Fibroblast of skin of scalp (primary cell): Measurements from ENCODE around the gene ADARB2.

Experiments
- DNase-seq: peaks from one replicate; pipeline ENCODE4 v3.0.0-alpha.2; 2013

The ADARB2 gene

DNA sequence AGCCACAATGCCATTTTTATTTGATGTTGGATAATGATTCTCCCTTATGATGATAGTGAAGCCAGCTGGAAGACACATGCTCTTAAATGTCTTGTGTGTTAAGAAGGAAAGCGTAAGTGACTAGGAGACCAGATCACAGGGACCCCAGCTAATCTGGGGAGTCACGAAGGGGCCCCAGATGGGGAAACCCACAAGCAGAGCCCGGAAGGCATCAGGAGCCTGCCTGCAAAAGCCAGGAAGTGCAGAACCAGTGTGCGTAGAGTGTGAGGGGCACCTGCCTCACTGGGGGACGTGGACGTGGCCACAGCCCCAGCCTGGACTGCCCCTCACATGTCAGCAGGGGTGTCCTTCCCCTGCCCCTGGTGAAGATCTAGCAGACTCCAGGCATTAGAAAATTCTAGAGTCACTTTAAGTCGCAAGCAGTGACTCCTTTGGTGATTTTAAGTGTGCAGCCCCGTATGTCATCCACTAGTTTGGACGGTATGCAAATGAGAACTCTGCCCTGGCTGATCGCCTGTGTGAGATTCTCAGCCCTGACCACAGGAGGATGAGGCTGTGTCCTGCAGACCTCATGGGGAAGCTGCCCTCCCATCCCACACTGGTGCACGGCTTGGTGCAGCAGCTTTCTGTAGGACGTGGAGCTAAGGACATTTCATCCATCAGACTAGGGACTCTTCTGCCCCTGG lies 438.1 kb downstream of the ADARB2 start:
- DNase-seq: no peak

DNA sequence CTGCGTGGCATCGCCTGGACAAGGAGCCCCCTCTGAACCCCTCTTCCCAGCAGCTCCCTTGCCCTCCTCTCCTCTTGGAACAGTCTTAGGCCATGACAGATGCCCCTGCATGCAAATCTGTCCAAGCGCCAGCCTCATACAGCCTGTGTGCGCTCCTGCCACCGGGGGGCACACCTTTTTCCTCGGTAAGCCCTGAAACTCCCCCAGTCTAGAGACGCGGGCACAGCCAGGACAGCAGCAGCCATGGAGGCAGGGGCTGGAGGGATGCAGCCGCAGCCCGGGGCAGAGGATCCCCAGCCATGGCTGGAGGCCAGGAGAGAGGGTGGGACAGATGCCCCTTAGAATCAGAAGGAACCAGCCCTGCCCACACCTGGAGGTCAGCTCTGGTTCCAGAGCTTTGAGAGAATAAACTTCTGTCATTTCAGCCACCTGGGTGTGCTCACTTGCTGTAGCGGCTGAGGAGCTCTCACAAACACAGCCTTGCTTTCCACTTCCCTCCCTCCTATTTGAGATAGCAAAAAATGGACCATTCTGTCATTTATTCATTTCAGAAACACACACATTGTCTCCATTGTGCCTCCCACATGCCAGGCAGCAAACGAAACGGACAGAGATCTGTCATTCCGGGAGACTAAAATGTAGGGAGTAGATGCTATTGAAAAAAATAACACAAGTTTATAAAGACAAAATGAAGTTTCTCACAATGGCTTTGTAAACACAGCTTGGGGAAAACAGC lies 439.6 kb downstream of the ADARB2 start:
- no peak for DNase-seq

DNA sequence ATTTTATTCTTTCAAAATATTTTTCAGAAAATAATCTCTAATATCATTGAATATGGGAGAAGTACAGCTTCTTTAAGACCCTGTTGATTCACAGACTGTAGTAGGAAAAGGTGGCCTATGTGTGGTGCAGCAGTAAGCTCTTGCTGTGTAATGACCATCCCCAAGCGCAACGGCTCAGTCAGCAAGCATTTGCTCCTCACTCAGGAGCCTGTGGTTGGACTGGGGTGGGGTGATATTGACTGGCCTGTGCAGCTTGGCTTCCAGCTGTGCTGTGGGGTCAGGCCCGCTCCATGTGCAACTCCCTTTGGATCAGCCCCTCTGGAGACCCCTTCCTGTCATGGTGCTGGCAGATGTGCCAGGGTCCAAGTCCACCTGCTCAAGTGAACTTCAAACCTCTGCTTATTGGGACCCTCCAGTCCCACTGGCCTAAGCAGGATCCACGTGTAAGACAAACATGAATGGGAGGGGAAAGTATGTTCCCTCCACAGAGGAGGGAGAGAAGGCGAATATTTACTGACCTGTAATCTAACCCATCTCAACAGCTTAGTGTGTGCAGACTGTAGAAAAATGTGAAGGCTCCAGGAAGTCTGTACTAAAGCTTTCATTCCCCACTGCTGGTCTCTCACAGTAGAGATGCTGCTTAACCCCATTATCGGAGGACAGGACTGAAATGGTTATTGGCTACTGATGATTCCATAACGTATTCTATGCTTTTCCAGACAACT lies 441.4 kb downstream of the ADARB2 start:
- no peak for DNase-seq

DNA sequence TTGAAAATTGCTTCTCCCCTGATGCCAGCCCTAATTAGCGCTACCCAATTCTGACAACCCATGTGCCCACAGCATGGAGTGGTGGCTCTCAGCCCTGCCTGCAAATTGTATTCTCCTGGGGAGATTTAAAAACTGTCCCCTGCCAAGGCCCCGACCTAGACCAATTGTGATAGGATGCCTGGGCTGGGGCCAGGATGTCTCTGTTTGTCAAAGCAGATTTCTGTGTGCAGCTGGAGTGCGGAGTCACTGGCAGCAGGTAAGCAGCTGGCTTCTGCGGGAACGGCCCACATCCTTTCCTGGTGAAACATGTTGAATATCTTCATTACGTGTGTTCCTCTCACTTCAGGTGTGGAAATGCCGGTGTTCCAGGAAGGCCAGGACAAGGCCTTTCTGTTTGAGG lies 442.6 kb downstream of the ADARB2 start:
- no peak for DNase-seq

DNA sequence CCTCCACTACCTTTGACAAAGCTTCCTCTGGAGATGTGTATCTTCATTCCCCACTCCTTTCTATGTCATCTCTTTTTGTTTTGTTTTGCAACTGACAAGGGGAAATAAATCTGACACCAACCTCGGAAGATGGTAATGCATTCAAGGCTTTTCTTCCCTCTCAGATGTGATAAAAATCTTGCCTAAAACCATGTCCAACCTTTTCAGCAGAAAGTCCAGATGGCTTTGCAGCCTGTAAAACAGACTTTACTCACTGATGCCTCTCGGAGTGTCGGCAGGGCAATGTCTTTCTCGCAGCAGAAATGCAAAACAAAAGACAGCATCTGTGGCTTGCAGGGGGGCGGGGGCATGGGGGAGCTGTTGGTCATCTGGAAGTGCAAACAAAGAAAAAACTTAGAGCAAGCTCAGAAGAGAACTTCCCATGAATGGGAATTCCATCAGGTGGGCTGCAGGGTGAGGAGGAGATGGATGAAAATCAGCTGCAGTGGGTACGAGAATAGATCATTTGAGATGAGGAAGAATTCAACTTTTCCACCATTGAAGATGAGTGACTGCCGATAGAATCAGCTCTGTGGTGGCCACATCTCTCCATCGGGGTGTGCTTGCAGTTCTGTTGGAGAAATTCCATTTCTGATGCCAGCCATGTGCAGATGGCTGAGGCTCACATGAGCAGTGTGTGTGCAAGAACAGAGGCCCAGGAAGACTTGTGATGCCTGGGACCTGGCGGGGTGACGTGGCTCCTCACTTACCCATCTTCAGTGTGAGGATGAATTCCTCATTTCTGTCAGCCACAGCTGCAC lies 443.5 kb downstream of the ADARB2 start:
- no peak for DNase-seq

DNA sequence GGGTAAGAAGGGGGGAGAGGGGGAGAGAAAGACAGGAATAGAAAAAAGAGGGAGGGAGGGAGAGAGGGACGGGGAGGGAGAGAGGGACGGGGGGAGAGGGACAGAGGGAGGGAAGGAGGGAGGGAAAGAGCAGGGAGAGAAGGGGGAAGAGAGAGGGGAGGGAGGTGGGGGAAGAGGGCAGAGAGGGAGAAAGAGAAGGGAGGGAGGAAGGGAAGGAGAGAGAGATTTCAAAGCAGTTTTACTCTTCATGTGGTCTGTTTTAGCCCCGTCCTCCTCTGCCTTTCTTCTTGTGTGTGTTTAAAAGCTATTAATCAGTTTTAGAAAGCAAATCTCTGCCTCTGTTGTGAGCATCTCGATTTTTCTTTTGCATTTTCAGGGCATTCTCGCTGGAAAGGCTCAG lies 444.2 kb downstream of the ADARB2 start:
- no peak for DNase-seq

DNA sequence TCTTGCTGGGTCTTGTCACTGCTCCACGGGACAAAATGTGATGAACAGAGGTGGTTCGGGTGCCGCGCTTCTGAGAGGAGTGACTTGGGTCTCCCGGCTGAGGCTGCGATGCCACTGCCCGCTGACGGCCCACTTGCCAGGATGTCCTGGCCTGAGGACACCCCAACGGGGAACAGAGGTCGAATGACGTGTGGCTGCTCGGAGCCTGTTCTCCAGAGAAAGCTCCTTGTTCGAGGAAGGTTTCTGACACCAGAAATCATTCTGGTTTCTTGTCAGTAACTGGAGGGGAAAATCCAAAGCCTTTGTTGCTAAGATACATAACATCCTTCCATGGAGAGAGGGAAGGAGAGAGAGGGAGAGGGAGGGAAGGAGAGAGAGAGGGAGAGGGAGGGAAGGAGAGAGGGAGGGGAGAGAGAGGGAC lies 444.7 kb downstream of the ADARB2 start:
- no peak for DNase-seq

DNA sequence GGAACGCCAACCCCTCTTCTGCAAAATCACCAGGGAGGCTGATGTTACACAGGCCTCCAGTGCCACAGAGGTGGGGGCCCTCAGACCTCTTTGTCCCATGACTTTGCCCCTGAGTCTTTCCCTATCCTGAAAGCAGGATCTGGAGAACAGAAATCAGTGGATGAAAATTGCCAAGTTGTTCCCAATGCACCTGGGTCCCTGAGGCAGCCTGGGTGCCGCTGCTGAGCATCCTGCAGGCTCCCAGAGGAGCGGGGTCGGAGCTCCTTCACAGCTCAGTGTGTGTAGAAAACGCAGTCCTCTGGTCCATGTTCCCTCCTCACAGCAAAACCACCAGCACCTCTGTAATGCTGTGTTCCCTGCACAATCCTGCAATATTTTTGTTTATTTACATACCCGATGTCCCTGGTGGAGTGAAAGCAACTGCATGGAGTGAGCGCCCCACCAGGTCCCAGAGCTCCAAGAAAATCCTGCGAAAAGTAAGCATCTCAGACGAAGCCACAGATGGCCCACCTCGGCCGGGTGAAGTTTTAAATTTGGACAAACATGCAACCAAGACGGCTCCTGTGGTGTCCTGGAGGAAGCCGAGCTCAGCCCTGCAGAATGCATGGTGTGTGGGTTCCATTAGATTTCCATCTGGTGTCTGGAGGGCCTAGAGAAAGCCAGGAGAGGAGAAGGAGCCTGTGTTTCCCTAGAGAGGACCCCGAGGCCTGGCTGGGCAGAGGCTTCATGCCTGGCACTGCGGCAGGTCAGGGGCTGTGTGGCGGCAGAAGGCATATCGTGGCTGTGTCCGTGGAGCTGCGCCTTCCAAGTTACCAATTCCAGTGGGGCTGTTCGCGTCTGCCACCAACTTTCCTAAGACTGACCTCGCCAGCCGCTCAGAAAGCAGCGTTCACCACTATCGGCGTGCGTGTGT lies 445.9 kb downstream of the ADARB2 start:
- no peak for DNase-seq

DNA sequence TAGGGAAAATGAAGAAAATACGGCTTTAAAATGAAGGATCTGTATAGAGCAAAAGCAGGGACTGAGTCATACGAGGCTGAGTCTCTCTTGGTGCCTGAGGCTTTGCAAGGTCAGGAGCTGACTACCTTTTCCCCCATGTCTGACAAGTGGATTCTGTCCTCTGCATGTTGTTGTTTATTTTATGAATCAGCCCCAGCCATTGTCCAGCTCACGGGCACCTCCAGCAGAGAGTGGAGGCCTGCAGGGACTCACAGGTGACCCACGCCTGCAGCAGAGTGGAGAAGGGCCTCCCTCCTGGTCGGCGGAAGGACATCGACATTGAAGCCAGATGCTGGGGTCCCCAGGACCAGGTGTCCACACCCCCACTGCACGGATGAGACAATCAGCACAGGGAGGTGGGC lies 447.3 kb downstream of the ADARB2 start:
- DNase-seq: no peak

DNA sequence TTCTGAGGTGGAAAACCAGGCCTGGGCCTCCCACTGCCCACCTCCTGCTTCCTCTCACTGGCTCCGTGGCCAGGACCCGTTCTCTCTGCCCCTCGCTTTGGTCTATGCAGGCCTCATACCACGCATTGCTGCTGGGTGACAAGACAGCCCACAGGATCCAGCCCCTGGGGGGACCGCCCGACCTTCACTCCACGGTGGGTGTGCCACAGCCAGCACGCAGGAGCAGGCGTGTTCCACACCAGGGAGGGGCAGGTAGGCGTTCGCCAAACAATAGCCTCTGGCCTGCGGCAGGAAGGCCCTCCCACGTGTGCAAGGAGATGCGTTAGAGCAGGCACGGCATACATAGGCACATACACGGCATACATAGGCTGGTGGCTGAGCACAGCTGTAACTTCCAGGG lies 447.7 kb downstream of the ADARB2 start:
- DNase-seq: peak; percentile 54

DNA sequence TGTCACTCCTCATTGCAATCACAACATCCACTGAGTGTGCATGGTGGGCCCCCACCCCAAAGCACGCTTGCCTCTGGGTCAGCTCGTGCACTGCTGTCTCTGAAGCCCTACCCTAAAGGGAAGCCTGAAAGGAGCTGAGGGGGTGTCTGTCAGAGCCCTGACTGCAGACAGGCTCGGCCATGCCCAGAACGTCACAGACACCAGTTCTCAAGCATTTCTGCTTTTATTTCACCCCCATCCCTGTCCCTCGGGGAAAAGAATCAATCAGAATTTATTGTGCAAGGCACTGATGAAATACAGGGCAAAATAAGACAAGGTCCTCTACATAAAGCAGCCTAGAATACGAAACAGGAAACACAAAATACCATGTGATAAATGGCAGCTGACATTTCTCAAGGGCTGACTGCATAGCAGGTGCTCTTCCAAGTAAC lies 449.3 kb downstream of the ADARB2 start:
- DNase-seq: no peak

DNA sequence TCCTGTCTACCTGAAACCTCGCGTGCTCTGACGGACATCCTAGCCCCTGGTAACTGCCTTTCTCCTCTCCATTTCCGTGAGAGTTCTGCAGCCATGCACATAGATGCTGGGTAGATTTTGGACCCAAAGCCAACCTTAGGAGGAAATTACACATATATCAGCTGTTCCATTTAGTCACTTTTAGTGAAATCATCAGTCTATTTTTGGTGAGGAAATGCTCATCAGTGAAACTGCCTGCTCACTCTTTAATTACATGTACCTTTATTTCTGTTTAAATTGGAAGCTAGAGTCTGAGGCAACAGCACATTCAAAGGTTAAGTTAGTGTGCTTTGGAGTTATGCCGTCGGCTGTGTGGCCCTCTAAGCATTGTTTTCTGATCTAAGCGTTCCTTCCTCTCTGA lies 449.8 kb downstream of the ADARB2 start:
- no peak for DNase-seq

DNA sequence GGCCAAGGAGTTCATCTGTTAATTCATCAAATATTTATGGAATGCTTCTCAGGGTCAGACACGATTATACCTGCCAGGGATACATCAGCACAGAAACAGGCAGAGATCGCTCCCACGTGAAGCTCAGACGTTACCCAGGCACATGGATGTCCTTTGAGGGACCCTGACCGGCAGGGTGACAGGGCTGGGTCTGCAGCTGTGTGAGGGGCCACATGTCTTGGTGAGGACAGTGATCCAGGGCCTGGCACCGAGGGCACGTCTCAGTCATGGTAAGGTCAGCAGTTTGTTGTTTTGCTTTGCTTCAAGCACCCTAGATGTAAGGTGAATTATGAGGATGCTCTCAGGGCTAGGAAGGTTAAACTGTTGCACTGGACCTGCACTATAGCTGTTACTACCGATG lies 453.2 kb downstream of the ADARB2 start:
- no peak for DNase-seq

DNA sequence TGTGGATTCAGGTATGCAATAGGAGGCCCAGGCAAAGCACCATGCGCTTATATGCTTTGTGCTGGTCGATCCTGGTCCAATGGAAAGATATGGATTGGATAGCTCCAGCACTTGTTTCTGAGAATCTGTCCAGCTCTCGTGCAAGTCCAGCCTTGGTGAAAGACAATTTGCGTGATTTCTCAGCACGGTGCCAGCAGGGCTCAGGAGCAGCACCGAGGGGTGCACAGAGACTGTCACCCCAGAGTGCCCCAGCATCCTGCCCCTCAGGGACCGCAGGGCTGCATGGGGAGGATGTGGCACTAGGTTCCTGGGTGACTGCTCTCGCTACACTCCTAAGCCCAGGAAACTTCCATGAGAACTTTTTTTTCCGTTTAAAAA lies 455.9 kb downstream of the ADARB2 start:
- no peak for DNase-seq

DNA sequence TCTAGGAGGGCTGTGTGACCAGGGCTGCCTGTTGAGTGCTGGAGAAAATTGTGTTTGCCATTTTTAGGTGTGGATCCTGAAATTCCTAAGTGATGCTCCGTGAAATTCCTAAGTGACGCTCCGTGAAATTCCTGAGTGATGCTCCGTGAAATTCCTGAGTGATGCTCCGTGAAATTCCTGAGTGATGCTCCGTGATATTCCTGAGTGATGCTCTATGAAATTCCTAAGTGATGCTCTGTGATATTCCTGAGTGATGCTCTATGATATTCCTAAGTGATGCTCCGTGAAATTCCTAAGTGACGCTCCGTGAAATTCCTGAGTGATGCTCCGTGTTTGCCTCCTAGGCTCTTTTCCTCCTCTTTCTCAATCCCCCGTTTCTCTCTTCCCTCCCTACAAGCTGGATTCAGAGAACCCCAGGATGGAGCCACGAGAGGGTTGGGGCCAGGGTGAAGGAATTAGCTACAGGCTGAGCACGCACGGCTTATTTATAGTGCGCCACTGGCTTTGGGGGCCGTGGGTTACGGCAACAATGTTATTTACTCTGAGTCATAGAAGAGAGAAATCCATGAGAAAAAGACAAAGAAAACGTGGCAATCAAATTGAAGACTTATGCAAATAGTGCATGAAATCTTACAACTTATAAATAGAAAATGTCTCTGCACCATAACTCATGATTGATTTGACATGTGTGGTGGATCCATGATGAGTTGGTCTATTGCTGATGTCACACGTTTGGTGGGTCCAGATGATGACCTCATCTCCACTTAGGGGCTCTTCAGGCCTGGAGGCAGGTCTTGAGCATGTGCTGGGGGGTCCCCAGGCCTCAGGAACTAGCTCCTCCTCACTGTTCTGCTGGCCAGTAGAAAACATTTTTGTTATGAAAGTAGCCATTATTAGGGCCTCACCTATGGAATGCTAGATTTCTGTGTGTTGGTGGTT lies 456.6 kb downstream of the ADARB2 start:
- DNase-seq: peak; percentile 39

DNA sequence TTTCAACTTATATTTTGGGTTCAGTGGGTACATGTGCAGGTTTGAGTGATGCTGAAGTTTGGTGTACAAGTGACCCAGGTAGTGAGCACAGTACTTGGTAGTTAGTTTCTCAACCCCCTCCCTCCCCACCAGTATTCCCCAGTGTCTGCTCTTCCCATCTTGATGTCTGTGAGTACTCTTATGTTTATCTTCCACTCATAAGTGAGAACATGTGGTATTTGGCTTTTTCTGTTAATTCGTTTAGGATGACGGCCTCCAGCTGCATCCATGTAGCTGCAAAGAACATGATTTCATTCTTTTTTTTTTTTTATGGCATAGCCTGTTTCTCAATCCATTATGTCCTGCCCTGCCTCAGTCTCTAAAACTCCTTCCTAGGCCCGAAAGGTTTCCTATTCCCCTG lies 459.0 kb downstream of the ADARB2 start:
- DNase-seq: no peak

DNA sequence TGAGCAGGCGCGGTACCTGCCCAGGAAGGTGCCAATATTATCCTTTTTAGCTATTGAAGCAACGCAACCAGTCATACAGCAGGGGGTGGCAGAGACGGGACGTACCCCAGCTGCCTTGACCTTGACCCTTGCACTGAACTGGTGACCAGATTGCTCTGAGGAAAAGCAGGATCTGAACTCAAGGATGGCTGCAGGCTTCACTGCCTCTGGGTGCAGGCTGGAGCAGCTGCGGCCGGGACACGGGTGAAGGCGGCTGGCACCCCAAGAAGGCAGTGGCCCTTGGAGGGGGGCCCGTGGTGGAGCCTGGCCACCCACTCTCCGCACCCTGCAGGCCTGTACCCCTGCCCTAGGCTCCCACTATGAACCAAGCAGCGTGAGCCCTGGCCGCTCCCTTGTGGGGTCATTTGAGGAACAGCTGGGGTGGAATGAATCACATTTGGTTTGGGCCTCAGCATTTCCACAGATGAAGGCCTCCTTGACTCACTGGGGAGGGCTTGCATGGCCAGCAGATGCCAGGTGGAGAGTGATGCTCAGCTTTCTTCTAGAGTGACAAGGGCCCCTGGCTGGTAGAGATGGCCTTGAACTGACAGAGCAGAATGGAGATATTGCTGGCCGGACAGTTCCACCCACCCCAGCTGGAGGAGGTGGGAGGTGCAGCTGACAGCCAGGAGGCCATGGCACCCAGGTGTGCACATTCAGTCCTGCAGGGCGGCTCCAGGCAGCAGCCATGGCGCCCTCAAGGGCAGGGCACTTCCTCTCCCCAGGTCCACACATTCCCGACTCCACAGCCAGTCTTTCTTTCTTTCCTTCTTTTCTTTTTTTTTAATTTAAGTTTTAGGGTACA lies 462.4 kb downstream of the ADARB2 start:
- DNase-seq: no peak

DNA sequence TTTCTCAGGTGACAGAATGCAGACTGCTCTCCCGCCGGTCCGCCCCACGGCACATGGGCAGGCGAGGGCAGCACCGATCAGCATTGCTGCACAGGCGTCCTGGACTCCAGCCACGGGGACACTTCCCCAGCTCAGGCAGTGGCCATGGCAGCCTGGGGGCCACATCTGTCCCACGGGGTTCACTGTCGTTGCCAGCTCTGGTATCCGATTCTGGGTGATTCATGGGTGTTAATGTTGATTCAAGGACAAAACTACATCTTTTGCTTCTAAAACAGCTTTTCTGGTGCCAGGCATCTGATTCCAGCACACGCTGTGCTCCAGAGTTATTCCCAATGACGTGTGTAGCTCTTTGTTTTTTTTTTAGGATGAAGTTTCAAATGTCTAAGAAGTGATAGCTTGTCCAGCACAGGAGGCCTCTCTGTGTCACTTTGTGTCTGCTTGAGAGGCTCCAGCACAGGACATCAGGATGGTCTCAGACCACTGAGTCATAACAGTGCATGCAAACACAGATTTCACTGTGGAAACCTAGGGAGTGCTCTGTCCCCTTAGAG lies 463.1 kb downstream of the ADARB2 start:
- peak; percentile 34 for DNase-seq

DNA sequence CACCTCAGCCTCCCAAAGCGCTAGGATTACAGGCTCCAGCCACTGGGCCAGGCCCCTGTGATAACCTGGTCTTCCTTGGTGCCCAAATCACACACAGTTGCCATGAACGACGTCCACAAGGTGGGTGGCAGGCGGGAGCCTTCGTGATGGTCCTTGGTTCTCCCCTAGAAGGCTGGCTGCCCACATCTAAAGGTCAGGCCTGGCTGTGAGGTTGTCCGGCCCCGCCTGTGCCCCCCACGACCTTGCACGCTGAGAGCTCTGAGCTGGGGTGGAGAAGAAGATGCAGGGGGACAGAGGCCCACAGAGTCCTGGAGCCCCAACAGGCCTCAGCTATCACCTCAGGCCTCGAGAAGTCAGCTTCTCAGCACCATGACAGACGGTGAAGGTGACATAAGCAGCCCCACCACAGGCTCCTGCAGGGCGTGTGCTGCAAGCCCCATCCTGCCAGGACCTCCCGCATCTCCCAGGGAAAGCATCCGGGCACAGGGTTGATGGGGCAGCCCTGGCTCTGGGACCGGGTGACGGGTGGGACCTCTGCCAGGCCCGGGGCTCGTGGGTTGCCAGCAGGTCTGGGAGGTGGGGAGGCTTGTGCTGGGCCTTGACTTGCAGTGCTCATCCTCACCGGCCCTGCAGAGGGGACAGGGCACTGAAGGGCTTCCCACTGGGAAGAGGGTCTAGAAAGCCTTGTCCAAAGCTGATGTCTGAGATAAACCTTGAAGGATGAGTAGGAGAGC lies 463.8 kb downstream of the ADARB2 start:
- no peak for DNase-seq
